ENCODE results near the gene CITED2. TPM values are rescaled to one million over a fixed set of nuclear protein-coding genes. Genes with fewer than 3 reads are reported as not detected.

CITED2 gene
- total and polyA plus RNA-seq, 2 experiments from 2014 or later, result 78.5 to 292 TPM

- Histone ChIP-seq H3K4me3 (no peak overlapping the region), H3K9me2 (replicated peaks; ENCODE audit: insufficient read depth) (no peaks in the 10 kb centered on the region), H3K4me1 (ENCODE audit: insufficient read depth) (peaks cover 8% of the 10 kb centered on the region), H3K27me3 (no peaks in the 10 kb centered on the region), H3K36me3 (replicated peaks; ENCODE audit: insufficient read depth, low read depth) (no peaks in the 10 kb centered on the region), H2AFZ (no peak overlapping the region), H3K79me2 (no peaks in the 10 kb centered on the region), H3K4me2 (no peak overlapping the region), H3K9me3 (ENCODE audit: low read depth) (no peaks in the 10 kb centered on the region), H4K20me1 (ENCODE audit: insufficient read depth, poor library complexity, severe bottlenecking) (no peaks in the 10 kb centered on the region), H3K27ac (no peak overlapping the region)
- no peak for TF ChIP-seq EZH2 (IDR thresholded peaks at IDR 0.05; ENCODE audit: borderline replicate concordance)
- no peak for TF ChIP-seq EZH2phosphoT487 (IDR thresholded peaks at IDR 0.05; ENCODE audit: low read depth, severe bottlenecking, unreplicated experiment)
- no peak for TF ChIP-seq CTCF (IDR thresholded peaks at IDR 0.05; ENCODE audit: poor library complexity)
- DNase-seq (ENCODE audit: low spot score), result no peak
- 86% methylated on average over 2 of the region's 2 CpGs for WGBS (ENCODE audit: low lambda C conversion rate, missing lambda C conversion rate)
Observed at GRCh38 chr6:139390447-139390846, 16.0 kb upstream of the CITED2 start.

DNA sequence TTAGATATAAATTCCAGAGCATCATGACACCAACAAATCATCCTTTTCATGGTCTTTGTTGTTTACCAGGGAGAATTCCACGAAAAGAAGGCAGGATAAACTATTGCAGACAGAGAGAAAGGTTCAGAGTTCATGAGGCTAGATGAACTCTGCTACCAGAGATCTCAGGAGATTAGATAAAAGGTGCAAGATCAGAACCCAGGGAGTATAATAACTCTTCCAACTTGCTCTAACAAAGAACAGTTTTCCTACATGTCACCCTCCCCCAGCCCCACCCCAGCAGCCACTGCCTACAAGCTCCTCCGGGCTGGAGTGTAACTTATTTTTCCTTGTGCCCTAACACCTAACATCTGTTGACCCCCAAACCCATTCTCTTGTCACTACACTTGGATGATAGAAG lies 13.9 kb upstream of the CITED2 start:
- no peaks in the 10 kb centered on the region for H4K20me1 ChIP-seq (ENCODE audit: insufficient read depth, poor library complexity, severe bottlenecking)
- no peak for DNase-seq (ENCODE audit: low spot score)
- WGBS (ENCODE audit: low lambda C conversion rate, missing lambda C conversion rate), result 38% methylated on average over 2 of the region's 2 CpGs
- no peak overlapping the region for H3K4me2 ChIP-seq
- no peaks in the 10 kb centered on the region for H3K9me3 ChIP-seq (ENCODE audit: low read depth)
- H2AFZ ChIP-seq, result no peak overlapping the region
- no peak overlapping the region for H3K4me3 ChIP-seq
- no peak overlapping the region for H3K27ac ChIP-seq
- H3K9me2 ChIP-seq (replicated peaks; ENCODE audit: insufficient read depth), result no peaks in the 10 kb centered on the region
- TF ChIP-seq EZH2 (IDR thresholded peaks at IDR 0.05; ENCODE audit: borderline replicate concordance) (no peak), EZH2phosphoT487 (IDR thresholded peaks at IDR 0.05; ENCODE audit: low read depth, severe bottlenecking, unreplicated experiment) (no peak), CTCF (IDR thresholded peaks at IDR 0.05; ENCODE audit: poor library complexity) (no peak)
- H3K36me3 ChIP-seq (replicated peaks; ENCODE audit: insufficient read depth, low read depth), result no peaks in the 10 kb centered on the region
- peaks cover 8% of the 10 kb centered on the region for H3K4me1 ChIP-seq (ENCODE audit: insufficient read depth)
- no peaks in the 10 kb centered on the region for H3K79me2 ChIP-seq
- no peaks in the 10 kb centered on the region for H3K27me3 ChIP-seq

DNA sequence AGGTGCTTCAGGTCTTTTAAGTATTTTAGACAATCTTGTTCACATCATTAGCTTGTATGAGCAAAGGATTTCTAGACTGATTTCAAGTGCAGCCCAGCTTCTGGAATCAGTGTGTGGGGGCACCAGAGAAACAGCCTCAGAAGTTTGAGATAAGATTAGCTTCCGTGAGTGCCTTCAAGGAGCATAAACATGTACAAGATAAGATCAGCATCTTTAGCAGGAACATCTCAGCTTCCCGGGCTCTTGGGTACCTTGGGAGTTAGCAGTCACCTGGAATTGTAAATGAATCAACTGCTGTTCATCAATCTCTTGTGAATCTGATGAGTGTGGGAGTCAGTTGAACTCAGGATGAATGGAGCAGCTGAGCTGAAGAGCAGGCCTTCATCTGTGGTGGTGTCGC lies 12.0 kb upstream of the CITED2 start:
- Histone ChIP-seq H3K4me3 (no peak overlapping the region), H2AFZ (no peak overlapping the region), H3K4me2 (no peak overlapping the region), H3K9me2 (replicated peaks; ENCODE audit: insufficient read depth) (no peaks in the 10 kb centered on the region), H4K20me1 (ENCODE audit: insufficient read depth, poor library complexity, severe bottlenecking) (no peaks in the 10 kb centered on the region), H3K36me3 (replicated peaks; ENCODE audit: insufficient read depth, low read depth) (no peaks in the 10 kb centered on the region), H3K9me3 (ENCODE audit: low read depth) (no peaks in the 10 kb centered on the region), H3K27ac (no peak overlapping the region), H3K27me3 (no peaks in the 10 kb centered on the region), H3K79me2 (no peaks in the 10 kb centered on the region), H3K4me1 (ENCODE audit: insufficient read depth) (no peaks in the 10 kb centered on the region)
- DNase-seq (ENCODE audit: low spot score), result no peak
- WGBS (ENCODE audit: low lambda C conversion rate, missing lambda C conversion rate), result 44% methylated on average over 3 of the region's 3 CpGs
- TF ChIP-seq EZH2phosphoT487 (IDR thresholded peaks at IDR 0.05; ENCODE audit: low read depth, severe bottlenecking, unreplicated experiment) (no peak), EZH2 (IDR thresholded peaks at IDR 0.05; ENCODE audit: borderline replicate concordance) (no peak), CTCF (IDR thresholded peaks at IDR 0.05; ENCODE audit: poor library complexity) (no peak)

All from hepatocyte (in vitro differentiated cells).